Posterior vena cava (tissue), 2 donors: ENCODE results near the gene NDUFB11. TPM values are rescaled to one million over a fixed set of nuclear protein-coding genes. Genes with fewer than 3 reads are reported as not detected.

Experiments
- DNase-seq: peaks from one replicate; pipeline ENCODE4 v3.0.0-alpha.2; 2020; ENCODE audit warnings: low spot score
- intact Hi-C, 2 donors: fragments of 100-400 bp; cut with DNase I; formaldehyde crosslinking; loops; one replicate each; pipeline versions ENCODE4 v1.14.1 to v1.14.2; 2022 to 2023
- total RNA-seq, 2 donors: library from RNA; stranded (reverse); fragmentation: NEBNext Ultra II Directional; extraction: Animal tissue kit (Norgen Biotek cat#: 25700); gene quantifications; one replicate each; pipeline ENCODE4 v1.2.1, GENCODE V29; 2021
- donor health status: DM: yes; HTN: yes; CAD: no.
- donor health status: DM: yes; HTN: yes; CAD: no.

The NDUFB11 gene
- total RNA-seq, 2 donors from 2014 or later: 35.7 to 44.0 TPM

- intact Hi-C loops: no loop called here
- DNase-seq: peak; percentile 11
Observed at GRCh38 chrX:47177079-47177478, 32.6 kb upstream of the NDUFB11 start.

DNA sequence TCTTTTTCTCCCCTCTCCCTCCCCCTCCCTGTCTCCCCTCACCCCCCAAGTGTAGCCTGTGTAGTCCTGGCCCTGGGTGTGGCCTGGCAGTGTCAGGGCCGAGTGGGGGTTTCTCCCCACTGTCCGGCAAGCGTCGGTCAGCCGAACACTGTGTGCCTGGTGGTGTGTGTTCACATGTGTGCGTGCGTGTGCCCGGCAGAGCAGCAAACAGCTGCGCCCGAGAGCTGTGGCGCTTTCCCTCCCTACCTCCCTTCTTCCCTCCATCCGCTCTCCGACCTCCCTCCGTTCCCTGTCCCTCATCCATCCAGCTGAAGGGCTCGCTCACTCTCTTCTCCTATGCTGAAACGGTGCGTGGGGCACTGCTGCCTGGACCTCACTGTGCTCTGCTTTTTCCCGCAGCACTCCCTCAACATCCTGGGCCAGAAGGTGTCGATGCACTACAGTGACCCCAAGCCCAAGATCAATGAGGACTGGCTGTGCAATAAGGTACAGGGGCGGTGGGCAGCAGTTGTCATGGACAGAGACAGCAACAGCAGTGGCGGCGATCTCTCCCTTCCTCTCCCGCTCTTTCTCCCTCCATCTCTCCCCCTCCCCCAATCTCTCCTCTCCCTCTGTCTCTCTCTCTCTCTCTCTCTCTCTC, 31.7 kb upstream of the NDUFB11 start:
- peak; percentile 12 for DNase-seq

GRCh38 chrX:47175588-47175980, 31.1 kb upstream of the NDUFB11 start:
- DNase-seq: peak; percentile 79
- intact Hi-C loops: no loop called here

More for the DNA sequence above, 31.7 kb upstream of the NDUFB11 start:
- intact Hi-C loops: no loop called here

- intact Hi-C loops: no loop called here
- DNase-seq: peak; percentile 70
Observed at GRCh38 chrX:47174846-47175587, 30.5 kb upstream of the NDUFB11 start.

- peak; percentile 75 for DNase-seq
- intact Hi-C loops: no loop called here
Observed at GRCh38 chrX:47174376-47174775, 29.9 kb upstream of the NDUFB11 start.

DNA sequence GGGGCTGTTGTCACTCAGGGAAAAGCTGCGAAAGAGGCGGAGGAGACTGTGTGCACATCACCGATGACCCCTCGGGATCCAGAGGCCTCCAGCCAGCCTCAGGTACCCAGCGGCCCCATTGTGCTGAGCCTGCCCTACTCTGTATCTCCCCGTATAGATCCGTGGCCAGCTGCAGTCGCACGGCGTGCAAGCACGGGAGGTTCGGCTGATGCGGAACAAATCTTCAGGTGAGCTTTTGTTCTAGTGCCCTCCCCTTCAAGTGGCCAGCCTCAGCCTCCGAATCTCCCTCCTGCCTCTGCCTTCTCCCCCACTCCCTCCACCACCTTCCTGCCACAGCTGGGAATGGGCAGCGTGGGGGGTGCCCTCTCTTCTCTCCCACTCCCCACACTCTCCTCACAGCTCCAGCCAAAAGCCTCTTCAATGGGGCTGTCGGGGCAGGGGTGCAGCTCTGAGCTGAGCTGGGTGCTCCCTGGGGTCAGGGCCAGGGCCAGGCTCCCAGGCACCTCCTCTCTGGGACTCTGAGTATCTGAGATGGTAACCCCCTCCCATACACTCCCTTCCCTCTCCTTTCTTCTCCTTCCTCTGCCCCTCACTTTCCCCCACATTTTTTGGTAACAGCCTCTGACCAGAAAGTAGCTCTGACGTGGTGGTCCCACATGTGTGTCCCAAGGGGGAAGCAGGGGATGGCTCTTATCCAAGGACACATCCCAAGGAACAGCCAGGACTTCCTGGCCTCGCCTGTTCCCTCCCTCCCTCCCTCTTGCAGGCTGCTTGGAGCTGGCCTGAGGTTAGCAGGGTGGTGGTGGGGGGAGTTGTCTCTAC, 28.7 kb upstream of the NDUFB11 start:
- intact Hi-C loops: no loop called here
- DNase-seq: peak; percentile 58

- DNase-seq: peak; percentile 76
- intact Hi-C loops: no loop called here
Observed at GRCh38 chrX:47172549-47172948, 28.0 kb upstream of the NDUFB11 start.

DNA sequence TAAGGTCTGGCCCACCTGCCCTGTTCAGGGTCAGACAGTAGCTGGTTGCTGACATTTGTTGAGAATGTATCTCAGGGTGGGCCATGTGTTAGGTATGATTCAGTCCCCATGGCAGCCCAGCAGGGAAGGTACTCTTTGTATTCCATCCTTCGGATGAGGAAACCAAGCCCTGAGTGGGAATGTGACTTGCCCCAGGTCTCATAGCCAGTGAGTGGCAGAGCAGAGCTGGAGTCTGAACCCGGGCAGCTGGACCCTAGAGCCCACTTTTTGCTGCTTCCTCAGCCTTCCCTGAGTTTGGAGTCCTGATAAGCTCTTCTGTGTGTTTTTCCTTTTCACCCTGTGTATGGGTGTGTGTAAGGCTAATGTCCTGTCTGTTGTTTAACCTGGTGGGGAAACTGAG, 27.5 kb upstream of the NDUFB11 start:
- DNase-seq: peak; percentile 13

DNA sequence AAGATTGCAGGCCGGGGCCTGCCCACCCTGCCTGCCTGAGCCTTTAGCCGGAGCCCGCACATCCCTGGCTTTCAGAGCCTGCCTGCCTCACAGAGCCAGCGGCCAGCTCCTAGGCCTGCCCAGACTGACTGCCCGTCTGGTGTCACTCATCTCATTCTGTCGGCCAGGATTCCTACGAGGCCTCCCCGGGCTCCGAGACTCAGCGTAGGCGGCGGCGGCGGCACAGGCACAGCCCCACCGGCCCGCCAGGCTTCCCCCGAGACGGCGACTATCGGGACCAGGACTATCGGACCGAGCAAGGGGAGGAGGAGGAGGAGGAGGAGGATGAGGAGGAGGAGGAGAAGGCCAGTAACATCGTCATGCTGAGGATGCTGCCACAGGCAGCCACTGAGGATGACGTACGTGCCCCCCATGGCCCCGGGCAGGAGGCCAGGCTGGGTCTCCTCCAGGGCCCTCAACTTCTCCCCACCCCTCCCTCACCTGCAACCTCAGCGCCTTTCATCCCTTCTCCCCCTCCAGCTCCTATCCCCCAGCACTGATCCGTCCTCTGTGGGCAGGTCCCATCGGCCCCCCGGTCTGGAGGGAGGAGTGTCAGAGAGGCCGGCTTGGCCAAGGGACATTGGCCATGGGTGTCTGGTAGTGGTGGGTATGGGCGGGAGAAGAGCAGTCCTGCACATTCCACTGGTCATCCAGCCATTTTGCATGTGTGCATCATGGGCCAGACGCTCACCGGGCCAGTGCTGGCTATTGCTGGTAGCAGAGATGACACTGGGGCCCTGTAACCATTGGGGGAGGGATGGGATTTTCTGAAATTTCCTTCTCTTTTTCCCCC, 26.6 kb upstream of the NDUFB11 start:
- DNase-seq: peak; percentile 61
- intact Hi-C loops: no loop called here

More for the DNA sequence above, 27.5 kb upstream of the NDUFB11 start:
- intact Hi-C loops: no loop called here

- peak; percentile 82 for DNase-seq
- intact Hi-C loops: no loop called here
Observed at GRCh38 chrX:47169726-47170515, 25.4 kb upstream of the NDUFB11 start.

DNA sequence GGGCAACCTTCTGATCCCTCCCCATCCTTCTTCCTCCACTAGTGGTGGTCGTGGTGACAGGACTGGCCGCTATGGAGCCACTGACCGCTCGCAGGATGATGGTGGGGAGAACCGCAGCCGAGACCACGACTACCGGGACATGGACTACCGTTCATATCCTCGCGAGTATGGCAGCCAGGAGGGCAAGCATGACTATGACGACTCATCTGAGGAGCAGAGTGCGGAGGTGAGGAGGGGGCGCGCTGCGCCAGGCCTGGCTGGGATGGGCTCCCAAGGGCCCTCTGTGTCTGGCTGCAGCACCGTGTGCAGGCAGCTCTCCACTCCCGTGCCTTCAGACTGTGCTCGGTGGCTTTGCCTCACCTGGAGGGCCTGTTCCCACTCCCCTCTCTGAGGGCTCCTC, 24.8 kb upstream of the NDUFB11 start:
- DNase-seq: peak; percentile 28
- intact Hi-C loops: no loop called here

DNA sequence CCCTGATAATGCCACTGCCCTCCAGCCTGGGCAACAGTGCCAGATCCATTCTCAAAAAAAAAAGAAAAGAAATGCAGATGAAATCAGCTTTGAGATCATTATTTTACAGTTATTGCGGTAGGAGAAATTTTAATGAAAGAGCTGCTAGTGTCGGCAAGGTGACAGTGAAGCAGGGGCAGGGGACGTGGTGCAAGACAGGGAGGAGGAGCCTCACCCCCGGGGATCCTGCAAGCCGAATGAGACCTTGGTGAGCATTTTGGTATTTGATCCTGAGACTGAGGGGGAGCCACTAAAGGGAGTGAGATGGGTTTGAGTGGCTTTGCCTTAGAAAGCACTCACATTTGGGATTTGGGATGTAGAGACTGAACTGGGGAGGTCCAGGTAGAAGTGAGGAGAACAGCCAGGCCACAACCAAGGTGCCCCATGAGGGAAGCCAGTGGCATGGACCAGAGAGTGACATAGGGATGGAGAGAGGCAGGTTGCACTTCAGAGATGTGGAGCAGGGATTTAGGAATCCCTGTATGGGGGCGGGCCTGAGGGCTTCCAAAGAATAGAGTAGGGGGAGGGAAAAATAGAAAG, 24.1 kb upstream of the NDUFB11 start:
- DNase-seq: peak; percentile 40
- intact Hi-C loops: no loop called here

DNA sequence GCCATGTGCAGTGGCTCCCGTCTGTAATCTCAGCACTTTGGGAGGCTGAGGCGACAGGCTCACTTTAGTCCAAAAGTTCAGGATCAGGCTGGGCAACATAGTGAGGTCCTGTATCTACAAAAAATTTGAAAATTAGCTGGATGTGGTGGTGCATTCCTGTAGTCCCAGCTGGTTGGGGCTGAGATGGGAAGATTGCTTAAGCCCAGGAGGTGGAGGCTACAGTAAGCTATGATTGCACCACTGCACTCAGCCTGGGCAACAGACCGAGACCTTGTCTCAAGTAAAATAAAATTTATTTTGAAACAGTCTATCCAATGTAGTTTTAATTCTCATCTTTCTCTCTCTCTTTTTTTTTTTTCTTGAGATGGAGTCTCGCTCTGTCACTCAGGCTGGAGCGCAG, 21.6 kb upstream of the NDUFB11 start:
- intact Hi-C loops: no loop called here
- DNase-seq: peak; percentile 61

DNA sequence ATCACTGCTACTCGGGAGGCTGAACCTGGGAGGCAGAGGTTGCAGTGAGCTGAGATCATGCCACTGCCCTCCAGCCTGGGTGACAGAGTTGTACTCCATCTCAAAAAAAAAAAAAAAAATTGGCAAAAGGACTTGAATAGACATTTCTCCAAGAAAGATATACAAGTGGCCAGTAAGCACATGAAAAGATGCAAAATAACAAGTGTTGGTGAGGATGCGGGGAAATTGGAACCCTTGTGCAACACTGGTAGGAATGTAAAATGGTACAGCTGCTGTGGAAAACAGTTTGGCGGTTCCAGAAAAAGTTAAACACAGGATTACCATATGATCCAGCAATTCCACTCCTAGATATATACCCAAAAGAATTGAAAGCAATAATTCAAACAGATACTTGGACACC, 19.9 kb upstream of the NDUFB11 start:
- no peak for DNase-seq
- intact Hi-C loops: no loop called here

DNA sequence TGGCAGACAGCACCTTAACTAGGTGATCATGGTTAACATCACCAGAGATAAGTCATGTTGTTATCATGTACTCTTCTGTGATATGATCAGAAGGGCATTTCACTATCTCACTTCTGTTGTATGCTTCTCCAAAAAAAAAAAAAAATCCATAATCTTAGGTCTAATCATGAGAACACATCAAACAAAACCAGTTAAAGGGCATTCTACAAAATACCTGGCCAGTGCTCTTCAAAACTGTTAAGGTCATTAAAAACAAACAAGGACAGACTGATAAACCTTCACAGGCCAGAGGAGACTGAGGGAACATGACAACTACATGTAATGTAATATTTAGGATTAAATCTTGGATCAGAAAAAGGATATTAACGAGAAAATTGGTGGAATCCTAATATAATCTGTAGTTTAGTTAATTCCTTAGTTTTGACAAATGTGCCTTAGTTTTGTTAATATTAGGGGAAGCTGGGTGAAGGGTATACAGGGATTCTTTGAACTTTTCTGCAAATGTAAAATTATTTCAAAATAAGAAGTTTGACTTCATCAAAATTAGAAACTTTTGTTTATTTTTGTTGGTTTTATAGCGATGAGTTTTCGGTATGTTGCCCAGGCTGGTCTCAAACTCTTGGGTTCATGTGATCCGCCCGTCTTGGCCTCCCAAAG, 18.6 kb upstream of the NDUFB11 start:
- DNase-seq: no peak
- intact Hi-C loops: no loop called here

DNA sequence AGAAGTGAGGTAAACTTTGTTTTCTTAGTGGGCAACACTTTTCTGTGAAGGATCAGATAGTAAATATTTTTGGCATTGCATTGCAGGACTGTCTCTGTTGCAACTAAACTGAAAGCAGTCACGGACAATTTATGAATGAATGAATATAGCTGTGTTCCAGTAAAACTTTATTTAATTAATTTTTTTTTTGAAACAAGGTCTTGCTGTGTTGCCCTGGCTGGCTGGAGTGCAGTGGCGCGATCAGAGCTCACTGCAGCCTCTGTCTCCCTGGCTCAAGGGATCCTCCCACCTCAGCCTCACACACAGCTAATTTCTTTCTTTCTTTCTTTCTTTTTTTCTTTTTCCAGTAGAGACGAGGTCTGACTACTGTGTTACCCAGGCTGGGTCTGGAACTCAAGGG, 16.3 kb upstream of the NDUFB11 start:
- intact Hi-C loops: no loop called here
- DNase-seq: peak; percentile 29

DNA sequence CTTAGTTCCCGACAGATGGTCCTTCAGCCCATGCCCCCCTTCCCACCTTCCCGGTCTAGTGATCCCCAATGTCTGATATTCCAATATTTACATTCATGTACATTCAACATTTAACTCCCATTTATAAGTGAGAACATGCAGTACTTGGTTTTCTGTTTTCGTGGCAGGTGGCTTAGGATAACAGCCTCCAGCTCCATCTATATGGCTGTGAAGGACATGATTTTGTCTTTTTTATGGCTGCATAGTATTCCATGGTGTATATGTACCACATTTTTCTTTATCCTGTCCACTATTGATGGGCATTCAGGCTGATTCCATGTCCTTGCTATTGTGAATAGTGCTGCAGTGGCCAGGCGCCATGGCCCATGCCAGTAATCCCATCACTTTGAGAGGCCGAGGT, 14.3 kb upstream of the NDUFB11 start:
- DNase-seq: peak; percentile 48
- intact Hi-C loops: no loop called here

DNA sequence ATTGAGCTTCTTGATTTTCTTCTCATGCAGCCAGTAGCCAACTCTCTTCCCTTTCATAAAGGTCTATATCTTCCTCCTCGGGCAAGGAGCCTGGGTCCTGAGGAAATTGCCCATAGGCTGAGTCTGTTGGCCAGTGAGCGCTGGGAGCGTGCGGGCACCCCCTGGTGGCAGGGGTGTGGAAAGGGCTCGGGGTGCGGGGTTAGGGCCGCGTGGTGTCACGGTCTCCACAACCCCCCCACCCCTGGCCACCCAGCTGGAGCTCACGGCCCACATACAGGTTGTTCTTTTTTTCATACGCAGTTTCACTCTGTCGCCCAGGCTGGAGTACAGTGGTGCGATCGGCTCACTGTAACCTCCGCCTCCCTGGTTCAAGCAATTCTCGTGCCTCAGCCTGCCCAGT, 13.6 kb upstream of the NDUFB11 start:
- intact Hi-C loops: no loop called here

More for the DNA sequence above, 13.6 kb upstream of the NDUFB11 start:
- no peak for DNase-seq
